Panc1 (cell line): ENCODE measurements around the gene SAMD4B. TPM values are rescaled to one million over a fixed set of nuclear protein-coding genes. Genes with fewer than 3 reads are reported as not detected.

Source experiments
- ATAC-seq: fragments of 200-7000 bp; cut with Tn5 transposase; 2 replicates; pipeline ENCODE4 v1.9.1; 2020; ENCODE audit warnings: mild to moderate bottlenecking, moderate library complexity
- BruUV-seq: library from RNA; stranded (reverse); fragments of 400-500 nt; replicated peaks from 2 replicates; lab custom pipeline; 2021; lab: Mats Ljungman, UMichigan
- CTCF ChIA-PET: fragments of 300-600 bp; sonication (Branson Sonifier 250); formaldehyde crosslinking; loops from one replicate; lab custom pipeline; 2022; ENCODE audit warnings: antibody characterized with exemption; lab: Charles Lee
- POLR2A ChIA-PET: fragments of 300-600 bp; sonication (Branson Sonifier 250); formaldehyde crosslinking; loops from one replicate; lab custom pipeline; 2022; ENCODE audit warnings: antibody characterized with exemption; lab: Charles Lee
- DNase-seq: peaks from one replicate; pipeline ENCODE4 v3.0.0-alpha.2; 2010; ENCODE audit warnings: low read depth, low spot score
- H3K27ac ChIP-seq: 2 replicates; pipeline ENCODE4 v1.5.1; 2011; ENCODE audit warnings: mild to moderate bottlenecking, low read length, inconsistent platforms
- H3K27me3 ChIP-seq: fragments of 200-500 bp; sonication (Bioruptor generic); 2 replicates; pipeline ENCODE4 v1.6.0; 2014; ENCODE audit warnings: low read length, inconsistent platforms; ENCODE audit not compliant: control insufficient read depth, insufficient read depth
- H3K36me3 ChIP-seq: fragments of 200-500 bp; sonication (Bioruptor generic); 2 replicates; pipeline ENCODE4 v1.5.1; 2014; ENCODE audit warnings: inconsistent platforms, mild to moderate bottlenecking, low read length, moderate library complexity; ENCODE audit not compliant: control insufficient read depth, insufficient read depth
- H3K4me1 ChIP-seq: 2 replicates; pipeline ENCODE4 v1.5.1; 2011; ENCODE audit warnings: inconsistent platforms, mild to moderate bottlenecking, low read length, moderate library complexity; ENCODE audit not compliant: control insufficient read depth, insufficient read depth
- H3K4me3 ChIP-seq, 2 experiments: 2 replicates each; pipeline ENCODE4 v1.5.1; 2011 to 2012; ENCODE audit warnings: low read depth in 2 of 2, low read length in 2 of 2, mild to moderate bottlenecking in 2 of 2, inconsistent platforms in 1 of 2, moderate library complexity in 1 of 2
- H3K9me3 ChIP-seq: fragments of 200-500 bp; sonication (Bioruptor generic); 2 replicates; pipeline ENCODE4 v1.5.1; 2014; ENCODE audit warnings: low read depth, mild to moderate bottlenecking, inconsistent platforms, low read length, moderate library complexity; ENCODE audit not compliant: control insufficient read depth, insufficient read depth
- POLR2AphosphoS5 ChIP-seq: IDR thresholded peaks from 2 replicates; pipeline ENCODE4 v1.6.1; 2012; ENCODE audit warnings: mild to moderate bottlenecking, low read depth, low read length, moderate library complexity
- SIN3A ChIP-seq: IDR thresholded peaks from 2 replicates; pipeline ENCODE4 v1.6.1; 2012; ENCODE audit warnings: low read depth, mild to moderate bottlenecking, low read length, moderate library complexity, borderline replicate concordance; ENCODE audit not compliant: insufficient read depth
- TCF7L2 ChIP-seq: IDR thresholded peaks from 2 replicates; pipeline ENCODE4 v1.6.1; 2011; ENCODE audit warnings: mild to moderate bottlenecking, low read depth, low read length, inconsistent platforms
- in situ Hi-C: cut with HindIII; loops from 2 replicates; pipeline ENCODE4 v1.10.0; 2016; ENCODE audit warnings: low sequenced_read_pairs, low pct_unique_long_range_greater_than_20kb
- intact Hi-C: fragments of 100-400 bp; cut with micrococcal nuclease; formaldehyde crosslinking; loops from one replicate; pipeline ENCODE4 v1.10.0; 2022; ENCODE audit not compliant: unreplicated experiment
- total RNA-seq: library from RNA; stranded (reverse); gene quantifications from one replicate; pipeline ENCODE4 v1.2.1, GENCODE V29; 2021; ENCODE audit not compliant: unreplicated experiment
- TF ChIP-seq, protein P1 (sequence below), 2 experiments: IDR thresholded peaks; 2 replicates each; pipeline ENCODE4 v1.6.1; 2011 to 2012; ENCODE audit warnings: low read depth in 2 of 2, control low read depth in 1 of 2, low read length in 1 of 2, mild to moderate bottlenecking in 1 of 2, moderate library complexity in 1 of 2; ENCODE audit not compliant: insufficient read depth in 1 of 2
- TF ChIP-seq, protein P2 (sequence below): fragments of 450-650 bp; IDR thresholded peaks from 2 replicates; pipeline ENCODE4 v1.5.1; 2017; ENCODE audit warnings: mild to moderate bottlenecking

Gene SAMD4B
- total RNA-seq, 1 experiment from 2014 or later = 1,339 TPM

DNA sequence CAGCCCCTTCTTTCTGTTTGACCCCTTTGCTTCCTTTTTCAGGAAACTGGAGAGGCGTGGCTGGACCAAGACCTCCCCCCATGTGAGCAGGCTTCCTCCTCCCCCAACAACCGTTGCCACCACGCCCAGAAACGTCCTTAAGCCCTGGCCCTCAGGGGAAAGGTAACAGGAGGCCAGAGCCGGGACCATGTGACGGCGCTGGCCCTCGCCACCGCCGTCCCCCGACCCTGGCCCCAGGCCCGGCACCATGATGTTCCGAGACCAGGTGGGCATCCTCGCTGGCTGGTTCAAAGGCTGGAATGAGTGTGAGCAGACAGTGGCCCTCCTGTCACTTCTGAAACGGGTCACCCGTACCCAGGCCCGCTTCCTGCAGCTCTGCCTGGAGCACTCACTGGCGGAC lies 14.4 kb downstream of the SAMD4B start:
- in situ Hi-C loops = no loop called here
- BruUV-seq = no TSS peak
- no peak overlapping the region for H3K27ac ChIP-seq
- no peaks in the 10 kb centered on the region for H3K27me3 ChIP-seq
- no peaks in the 10 kb centered on the region for H3K9me3 ChIP-seq
- no peak for ATAC-seq
- POLR2A ChIA-PET = interaction anchor here (1.0 to 4.2 kb wide), 3 partner anchors 9 to 79 kb away, joined by 3 to 67 read pairs (median 3); no protein-coding TSS in a partner anchor
- H3K36me3 ChIP-seq = peaks cover 85% of the 10 kb centered on the region
- no peak for DNase-seq
- intact Hi-C loops = no loop called here
- TF ChIP-seq TCF7L2 (no peak), POLR2AphosphoS5 (no peak), SIN3A (no peak)
- TF ChIP-seq, protein P1, sequence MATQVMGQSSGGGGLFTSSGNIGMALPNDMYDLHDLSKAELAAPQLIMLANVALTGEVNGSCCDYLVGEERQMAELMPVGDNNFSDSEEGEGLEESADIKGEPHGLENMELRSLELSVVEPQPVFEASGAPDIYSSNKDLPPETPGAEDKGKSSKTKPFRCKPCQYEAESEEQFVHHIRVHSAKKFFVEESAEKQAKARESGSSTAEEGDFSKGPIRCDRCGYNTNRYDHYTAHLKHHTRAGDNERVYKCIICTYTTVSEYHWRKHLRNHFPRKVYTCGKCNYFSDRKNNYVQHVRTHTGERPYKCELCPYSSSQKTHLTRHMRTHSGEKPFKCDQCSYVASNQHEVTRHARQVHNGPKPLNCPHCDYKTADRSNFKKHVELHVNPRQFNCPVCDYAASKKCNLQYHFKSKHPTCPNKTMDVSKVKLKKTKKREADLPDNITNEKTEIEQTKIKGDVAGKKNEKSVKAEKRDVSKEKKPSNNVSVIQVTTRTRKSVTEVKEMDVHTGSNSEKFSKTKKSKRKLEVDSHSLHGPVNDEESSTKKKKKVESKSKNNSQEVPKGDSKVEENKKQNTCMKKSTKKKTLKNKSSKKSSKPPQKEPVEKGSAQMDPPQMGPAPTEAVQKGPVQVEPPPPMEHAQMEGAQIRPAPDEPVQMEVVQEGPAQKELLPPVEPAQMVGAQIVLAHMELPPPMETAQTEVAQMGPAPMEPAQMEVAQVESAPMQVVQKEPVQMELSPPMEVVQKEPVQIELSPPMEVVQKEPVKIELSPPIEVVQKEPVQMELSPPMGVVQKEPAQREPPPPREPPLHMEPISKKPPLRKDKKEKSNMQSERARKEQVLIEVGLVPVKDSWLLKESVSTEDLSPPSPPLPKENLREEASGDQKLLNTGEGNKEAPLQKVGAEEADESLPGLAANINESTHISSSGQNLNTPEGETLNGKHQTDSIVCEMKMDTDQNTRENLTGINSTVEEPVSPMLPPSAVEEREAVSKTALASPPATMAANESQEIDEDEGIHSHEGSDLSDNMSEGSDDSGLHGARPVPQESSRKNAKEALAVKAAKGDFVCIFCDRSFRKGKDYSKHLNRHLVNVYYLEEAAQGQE (IDR thresholded peaks at IDR 0.05; ENCODE audit: insufficient read depth in 1 of 2, low read depth in 2 of 2, low read length in 1 of 2) = no peak
- TF ChIP-seq, protein P2, sequence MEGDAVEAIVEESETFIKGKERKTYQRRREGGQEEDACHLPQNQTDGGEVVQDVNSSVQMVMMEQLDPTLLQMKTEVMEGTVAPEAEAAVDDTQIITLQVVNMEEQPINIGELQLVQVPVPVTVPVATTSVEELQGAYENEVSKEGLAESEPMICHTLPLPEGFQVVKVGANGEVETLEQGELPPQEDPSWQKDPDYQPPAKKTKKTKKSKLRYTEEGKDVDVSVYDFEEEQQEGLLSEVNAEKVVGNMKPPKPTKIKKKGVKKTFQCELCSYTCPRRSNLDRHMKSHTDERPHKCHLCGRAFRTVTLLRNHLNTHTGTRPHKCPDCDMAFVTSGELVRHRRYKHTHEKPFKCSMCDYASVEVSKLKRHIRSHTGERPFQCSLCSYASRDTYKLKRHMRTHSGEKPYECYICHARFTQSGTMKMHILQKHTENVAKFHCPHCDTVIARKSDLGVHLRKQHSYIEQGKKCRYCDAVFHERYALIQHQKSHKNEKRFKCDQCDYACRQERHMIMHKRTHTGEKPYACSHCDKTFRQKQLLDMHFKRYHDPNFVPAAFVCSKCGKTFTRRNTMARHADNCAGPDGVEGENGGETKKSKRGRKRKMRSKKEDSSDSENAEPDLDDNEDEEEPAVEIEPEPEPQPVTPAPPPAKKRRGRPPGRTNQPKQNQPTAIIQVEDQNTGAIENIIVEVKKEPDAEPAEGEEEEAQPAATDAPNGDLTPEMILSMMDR = no peak
- CTCF ChIA-PET = interaction anchor here (0.6 to 2.3 kb wide), 6 partner anchors 11 to 949 kb away, joined by 3 to 8 read pairs (median 5); partner anchors contain the start of gene SAMD4B
- no peak overlapping the region for H3K4me3 ChIP-seq
- H3K4me1 ChIP-seq = no peaks in the 10 kb centered on the region

DNA sequence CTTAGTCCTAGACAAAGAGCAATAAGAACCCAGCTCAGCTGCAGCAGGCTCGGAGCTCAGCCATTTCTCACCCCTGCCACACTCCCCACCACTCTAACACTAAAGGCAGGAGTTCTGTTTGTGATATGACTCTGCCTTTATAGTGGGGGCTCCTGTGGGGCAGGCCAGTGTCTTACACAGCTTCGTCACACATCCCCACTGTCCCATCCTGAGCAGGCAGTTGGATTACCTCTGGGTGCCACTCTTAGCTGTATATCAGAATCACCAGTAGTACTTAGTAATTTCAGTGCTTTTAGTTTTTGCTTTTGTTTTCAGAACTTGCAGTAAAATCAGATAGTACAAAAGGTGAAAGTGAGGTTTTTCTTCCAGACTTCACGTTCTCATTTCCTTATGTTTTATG lies 16.8 kb downstream of the SAMD4B start:
- DNase-seq (no peak), ATAC-seq (no peak)
- Histone ChIP-seq H3K9me3 (no peaks in the 10 kb centered on the region), H3K27me3 (no peaks in the 10 kb centered on the region), H3K27ac (no peak overlapping the region), H3K36me3 (peaks cover 86% of the 10 kb centered on the region), H3K4me1 (peaks cover 5% of the 10 kb centered on the region; the same call in 1 of the 2 replicates), H3K4me3 (no peak overlapping the region)
- in situ Hi-C loops = no loop called here
- CTCF ChIA-PET = interaction anchor here (0.8 to 2.9 kb wide), 4 partner anchors 9 to 434 kb away, joined by 4 to 8 read pairs (median 6); partner anchors contain the start of gene SAMD4B
- intact Hi-C loops = no loop called here
- no TSS peak for BruUV-seq
- TF ChIP-seq TCF7L2 = no peak
- no peak for TF ChIP-seq SIN3A
- TF ChIP-seq, protein P2 = no peak
- TF ChIP-seq, protein P1 (IDR thresholded peaks at IDR 0.05; ENCODE audit: insufficient read depth in 1 of 2, low read depth in 2 of 2, low read length in 1 of 2) = no peak
- TF ChIP-seq POLR2AphosphoS5 = no peak
- POLR2A ChIA-PET = interaction anchor here (0.6 to 1.9 kb wide), 5 partner anchors 8 to 37 kb away, joined by 3 to 9 read pairs (median 5); no protein-coding TSS in a partner anchor
